ENCODE results near the gene MICB.

The MICB gene

GRCh38 chr6:31545291-31545690, 47.3 kb downstream of the MICB start:
- CTCF ChIA-PET: no interaction called here
- POLR2A ChIA-PET: interaction anchor here (2.4 to 8.1 kb wide), 3 partner anchors 52 to 77 kb away, joined by 13 to 91 read pairs (median 15); no protein-coding TSS in a partner anchor

GRCh38 chr6:31546339-31546957, 48.5 kb downstream of the MICB start, which contains the start of gene ATP6V1G2:
ATP6V1G2 (minus strand) TSS chr6:31546608; CDS start chr6:31546559, 49 bp downstream.
- TF ChIP-seq ELF4 (IDR thresholded peaks at IDR 0.05): 0 out of 2 replicates have a peak, but pooled peaks have one; percentile 17
- 0 out of 2 replicates have a peak, but pooled peaks have one; percentile 8 for TF ChIP-seq PKNOX1 (IDR thresholded peaks at IDR 0.05)
- TF ChIP-seq FOXA1 (IDR thresholded peaks at IDR 0.05): no peak
- TF ChIP-seq CTBP1 (IDR thresholded peaks at IDR 0.05; ENCODE audit: borderline replicate concordance): peak; percentile 88
- peak; percentile 79 for DNase-seq (ENCODE audit: extremely low spot score)
- CTCF ChIA-PET: interaction anchor here (0.6 to 3.7 kb wide), 7 partner anchors 15 to 105 kb away, joined by 3 to 61 read pairs (median 4); no protein-coding TSS in a partner anchor
- POLR2A ChIA-PET: interaction anchor here (0.9 to 8.1 kb wide), 11 partner anchors 17 to 261 kb away, joined by 3 to 91 read pairs (median 5); partner anchors contain the start of genes C6orf47, LSM2, MCCD1 and MSH5

More at GRCh38 chr6:31545291-31545690, 47.3 kb downstream of the MICB start:
- DNase-seq (ENCODE audit: extremely low spot score): no peak
- TF ChIP-seq ARNT (IDR thresholded peaks at IDR 0.05) (no peak), SP1 (IDR thresholded peaks at IDR 0.05) (no peak), BHLHE40 (IDR thresholded peaks at IDR 0.05; ENCODE audit: borderline replicate concordance) (no peak), PKNOX1 (IDR thresholded peaks at IDR 0.05) (no peak), FOXA1 (IDR thresholded peaks at IDR 0.05) (no peak), TARDBP (IDR thresholded peaks at IDR 0.05) (no peak), FOXM1 (IDR thresholded peaks at IDR 0.05; ENCODE audit: borderline replicate concordance) (no peak)

- TF ChIP-seq PKNOX1 (IDR thresholded peaks at IDR 0.05) (peak; percentile 77), FOXK2 (IDR thresholded peaks at IDR 0.05) (no peak), ELF4 (IDR thresholded peaks at IDR 0.05) (peak; percentile 55), FOXA1 (IDR thresholded peaks at IDR 0.05) (no peak), SUZ12 (IDR thresholded peaks at IDR 0.05) (no peak), NFRKB (IDR thresholded peaks at IDR 0.05) (0 out of 2 replicates have a peak, but pooled peaks have one; percentile 15), HDGF (IDR thresholded peaks at IDR 0.05; ENCODE audit: borderline replicate concordance) (no peak), L3MBTL2 (conservative IDR thresholded peaks at IDR 0.05) (no peak), SP1 (IDR thresholded peaks at IDR 0.05) (no peak), CTBP1 (IDR thresholded peaks at IDR 0.05; ENCODE audit: borderline replicate concordance) (peak; percentile 79), TARDBP (IDR thresholded peaks at IDR 0.05) (no peak), FOXM1 (IDR thresholded peaks at IDR 0.05; ENCODE audit: borderline replicate concordance) (0 out of 2 replicates have a peak, but pooled peaks have one; percentile 56), BHLHE40 (IDR thresholded peaks at IDR 0.05; ENCODE audit: borderline replicate concordance) (no peak), ZNF384 (IDR thresholded peaks at IDR 0.05) (no peak), ARNT (IDR thresholded peaks at IDR 0.05) (no peak), LEF1 (IDR thresholded peaks at IDR 0.05; ENCODE audit: borderline replicate concordance) (no peak)
- POLR2A ChIA-PET: interaction anchor here (0.5 to 8.1 kb wide), 21 partner anchors 12 to 402 kb away, joined by 3 to 91 read pairs (median 3); partner anchors contain the start of genes BAG6, C6orf47, HSPA1B and LSM2
- peak; percentile 94 for DNase-seq (ENCODE audit: extremely low spot score)
- CTCF ChIA-PET: interaction anchor here (0.7 to 3.7 kb wide), 3 partner anchors 51 to 91 kb away, joined by 4 to 61 read pairs (median 6); no protein-coding TSS in a partner anchor
Observed at GRCh38 chr6:31546958-31547726, 49.2 kb downstream of the MICB start, which contains the start of gene NFKBIL1. NFKBIL1 (plus strand) TSS chr6:31547608; CDS start chr6:31547695, 87 bp downstream.

- ChIA-PET CTCF (interaction anchor here (0.7 to 3.7 kb wide), 3 partner anchors 33 to 90 kb away, joined by 4 to 61 read pairs (median 7); no protein-coding TSS in a partner anchor), POLR2A (interaction anchor here (0.6 to 8.1 kb wide), 16 partner anchors 9 to 295 kb away, joined by 3 to 91 read pairs (median 4); partner anchors contain the start of genes BAG6, HSPA1B, LSM2 and MCCD1)
- DNase-seq (ENCODE audit: extremely low spot score): no peak
- no peak for TF ChIP-seq SP1 (IDR thresholded peaks at IDR 0.05)
- no peak for TF ChIP-seq PKNOX1 (IDR thresholded peaks at IDR 0.05)
- TF ChIP-seq LEF1 (IDR thresholded peaks at IDR 0.05; ENCODE audit: borderline replicate concordance): no peak
- TF ChIP-seq FOXA1 (IDR thresholded peaks at IDR 0.05): no peak
- no peak for TF ChIP-seq BHLHE40 (IDR thresholded peaks at IDR 0.05; ENCODE audit: borderline replicate concordance)
- TF ChIP-seq CTBP1 (IDR thresholded peaks at IDR 0.05; ENCODE audit: borderline replicate concordance): no peak
- TF ChIP-seq TARDBP (IDR thresholded peaks at IDR 0.05): no peak
- no peak for TF ChIP-seq FOXK2 (IDR thresholded peaks at IDR 0.05)
- no peak for TF ChIP-seq HDGF (IDR thresholded peaks at IDR 0.05; ENCODE audit: borderline replicate concordance)
- no peak for TF ChIP-seq SUZ12 (IDR thresholded peaks at IDR 0.05)
- TF ChIP-seq ZNF384 (IDR thresholded peaks at IDR 0.05): no peak
- no peak for TF ChIP-seq NFRKB (IDR thresholded peaks at IDR 0.05)
- TF ChIP-seq ARNT (IDR thresholded peaks at IDR 0.05): no peak
- TF ChIP-seq ELF4 (IDR thresholded peaks at IDR 0.05): no peak
- TF ChIP-seq L3MBTL2 (conservative IDR thresholded peaks at IDR 0.05): no peak
- TF ChIP-seq FOXM1 (IDR thresholded peaks at IDR 0.05; ENCODE audit: borderline replicate concordance): no peak
Observed at GRCh38 chr6:31547727-31548543, 50.0 kb downstream of the MICB start.
